NB4 (cell line): Measurements from ENCODE around the gene RTBDN.
"Not testable (repeated sequence)": the region's sequence is repeated elsewhere in the genome, so short reads cannot be mapped to it uniquely, and the experiment has no call there.

Source experiments
- POLR2A ChIP-seq: IDR thresholded peaks from 2 replicates; pipeline ENCODE4 v1.6.1; 2011; ENCODE audit warnings: mild to moderate bottlenecking; ENCODE audit not compliant: insufficient read length; ENCODE audit errors: extremely low read depth
- TF ChIP-seq, protein P1 (sequence below): IDR thresholded peaks from one replicate; pipeline ENCODE4 v1.5.1; 2012; ENCODE audit warnings: low read depth, low read length
- TF ChIP-seq, protein P2 (sequence below): IDR thresholded peaks from 2 replicates; pipeline ENCODE4 v1.6.1; 2011; ENCODE audit warnings: low read depth, low read length

DNA sequence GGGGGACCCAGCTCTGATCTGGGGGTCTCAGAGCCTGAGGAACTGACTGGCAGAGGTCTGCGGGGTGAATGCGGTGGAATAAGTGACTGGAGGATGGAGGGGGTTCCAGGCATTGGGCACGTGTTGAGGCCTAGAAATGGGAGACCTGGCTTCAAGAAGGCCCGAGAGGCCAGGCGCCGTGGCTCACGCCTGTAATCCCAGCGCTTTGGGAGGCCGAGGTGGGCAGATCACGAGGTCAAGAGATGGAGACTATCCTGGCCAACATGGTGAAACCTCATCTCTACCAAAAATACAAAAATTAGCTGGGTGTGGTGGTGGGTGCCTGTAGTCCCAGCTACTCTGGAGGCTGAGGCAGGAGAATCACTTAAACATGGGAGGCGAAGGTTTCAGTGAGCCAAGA is 16.6 kb downstream of the RTBDN start:
- TF ChIP-seq, protein P1, sequence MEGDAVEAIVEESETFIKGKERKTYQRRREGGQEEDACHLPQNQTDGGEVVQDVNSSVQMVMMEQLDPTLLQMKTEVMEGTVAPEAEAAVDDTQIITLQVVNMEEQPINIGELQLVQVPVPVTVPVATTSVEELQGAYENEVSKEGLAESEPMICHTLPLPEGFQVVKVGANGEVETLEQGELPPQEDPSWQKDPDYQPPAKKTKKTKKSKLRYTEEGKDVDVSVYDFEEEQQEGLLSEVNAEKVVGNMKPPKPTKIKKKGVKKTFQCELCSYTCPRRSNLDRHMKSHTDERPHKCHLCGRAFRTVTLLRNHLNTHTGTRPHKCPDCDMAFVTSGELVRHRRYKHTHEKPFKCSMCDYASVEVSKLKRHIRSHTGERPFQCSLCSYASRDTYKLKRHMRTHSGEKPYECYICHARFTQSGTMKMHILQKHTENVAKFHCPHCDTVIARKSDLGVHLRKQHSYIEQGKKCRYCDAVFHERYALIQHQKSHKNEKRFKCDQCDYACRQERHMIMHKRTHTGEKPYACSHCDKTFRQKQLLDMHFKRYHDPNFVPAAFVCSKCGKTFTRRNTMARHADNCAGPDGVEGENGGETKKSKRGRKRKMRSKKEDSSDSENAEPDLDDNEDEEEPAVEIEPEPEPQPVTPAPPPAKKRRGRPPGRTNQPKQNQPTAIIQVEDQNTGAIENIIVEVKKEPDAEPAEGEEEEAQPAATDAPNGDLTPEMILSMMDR, result not testable (repeated sequence)
- TF ChIP-seq, protein P2, sequence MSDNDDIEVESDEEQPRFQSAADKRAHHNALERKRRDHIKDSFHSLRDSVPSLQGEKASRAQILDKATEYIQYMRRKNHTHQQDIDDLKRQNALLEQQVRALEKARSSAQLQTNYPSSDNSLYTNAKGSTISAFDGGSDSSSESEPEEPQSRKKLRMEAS, result not testable (repeated sequence)
- TF ChIP-seq POLR2A, result not testable (repeated sequence)
